TTC549 (cell line): ENCODE data around the gene COLEC11.
"Not testable (repeated sequence)": the region's sequence is repeated elsewhere in the genome, so short reads cannot be mapped to it uniquely, and the experiment has no call there.

Experiments
- FAIRE-seq: peaks from 2 replicates; lab custom pipeline; 2012; peaks lifted over from hg19 to GRCh38; lab: Jason Lieb, UNC

COLEC11 gene

DNA sequence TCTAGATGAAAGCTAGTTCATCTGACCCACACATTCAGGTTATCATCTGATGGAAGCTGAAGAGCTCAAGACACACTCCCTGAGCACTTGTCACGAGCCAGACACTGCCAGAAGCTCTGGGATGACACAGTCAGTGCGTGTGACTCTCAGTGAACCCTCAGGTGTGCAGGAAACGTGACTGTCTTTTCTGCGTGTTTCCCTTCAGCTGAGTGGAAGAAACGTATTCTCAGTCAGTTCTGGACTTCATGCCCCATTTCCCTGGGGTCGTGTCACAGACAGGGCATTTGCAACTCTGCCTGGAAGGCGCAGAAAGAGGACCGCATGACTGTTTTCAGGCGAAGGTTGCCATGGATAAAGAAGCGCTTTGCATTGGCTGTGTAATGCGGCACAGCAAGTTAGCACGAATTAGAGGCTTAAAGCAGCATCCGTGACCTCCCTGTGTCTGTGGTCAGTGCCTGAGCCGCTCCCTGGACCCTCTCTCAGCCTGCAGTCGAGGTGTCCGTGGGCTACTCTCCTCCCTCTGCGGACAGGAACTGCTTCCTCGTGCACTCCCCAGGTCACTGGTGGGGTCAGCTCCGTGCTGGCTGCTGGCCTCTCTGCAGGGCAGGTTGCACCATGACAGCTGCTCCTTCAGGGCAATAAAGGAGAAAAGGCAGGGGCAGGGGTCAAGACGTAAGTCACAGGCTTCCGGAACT is 59.8 kb downstream of the COLEC11 start:
- FAIRE-seq, result no peak

GRCh38 chr2:3655871-3656761 is 61.2 kb downstream of the COLEC11 start:
- no peak for FAIRE-seq

DNA sequence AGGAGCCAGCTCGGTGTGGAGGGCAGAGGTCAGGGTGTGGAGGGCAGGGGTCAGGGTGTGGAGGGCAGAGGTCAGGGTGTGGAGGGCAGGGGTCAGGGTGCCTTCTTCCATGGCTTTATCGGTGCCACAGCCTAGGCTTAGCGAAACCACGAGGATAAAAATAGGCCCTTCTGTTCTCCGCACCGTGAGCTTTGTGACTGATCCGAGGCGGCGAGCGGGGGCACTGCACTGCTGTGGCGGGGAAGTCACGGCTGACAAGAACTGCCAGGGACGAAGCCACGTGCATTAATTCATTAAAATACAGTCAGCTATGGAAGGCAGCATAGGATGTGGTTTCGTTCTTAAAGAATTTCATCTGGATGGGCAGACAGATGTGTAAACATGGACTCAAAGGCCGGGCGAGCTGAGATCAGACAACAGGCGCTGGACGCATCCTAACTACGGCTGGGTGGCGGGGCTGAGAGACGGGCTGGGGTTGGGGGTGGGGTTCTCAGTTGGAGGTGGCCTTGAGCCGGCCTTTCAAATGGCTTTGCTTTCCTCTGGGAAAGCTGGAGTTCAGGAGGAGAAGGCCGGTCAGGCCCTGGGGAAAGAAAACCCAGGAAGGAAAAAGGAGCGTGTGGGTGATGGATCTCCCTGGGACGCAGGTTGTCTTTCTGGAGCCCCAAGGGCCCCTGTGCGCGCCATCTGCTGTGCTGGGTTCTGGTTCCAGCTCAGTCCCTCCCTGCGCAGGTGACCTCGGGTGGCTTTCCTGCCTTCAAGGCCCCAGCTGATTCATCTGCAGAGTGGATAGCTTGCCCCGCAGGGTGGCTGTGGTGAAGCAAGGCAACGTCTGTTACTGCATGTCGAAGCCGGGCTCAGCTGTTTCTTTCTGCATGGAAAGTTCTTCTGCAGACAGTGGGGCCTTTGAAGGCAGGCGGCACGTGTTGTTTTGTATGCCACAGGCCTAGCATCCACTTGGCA is 62.1 kb downstream of the COLEC11 start:
- no peak for FAIRE-seq

GRCh38 chr2:3657881-3658280 is 63.0 kb downstream of the COLEC11 start, which contains the start of gene ALLC:
ALLC (plus strand) TSS chr2:3658200; CDS start chr2:3671158, 12,958 bp downstream.
- no peak for FAIRE-seq

GRCh38 chr2:3659447-3660432 is 64.8 kb downstream of the COLEC11 start:
- no peak for FAIRE-seq

GRCh38 chr2:3660640-3661039 is 65.7 kb downstream of the COLEC11 start:
- FAIRE-seq, result not testable (repeated sequence)

DNA sequence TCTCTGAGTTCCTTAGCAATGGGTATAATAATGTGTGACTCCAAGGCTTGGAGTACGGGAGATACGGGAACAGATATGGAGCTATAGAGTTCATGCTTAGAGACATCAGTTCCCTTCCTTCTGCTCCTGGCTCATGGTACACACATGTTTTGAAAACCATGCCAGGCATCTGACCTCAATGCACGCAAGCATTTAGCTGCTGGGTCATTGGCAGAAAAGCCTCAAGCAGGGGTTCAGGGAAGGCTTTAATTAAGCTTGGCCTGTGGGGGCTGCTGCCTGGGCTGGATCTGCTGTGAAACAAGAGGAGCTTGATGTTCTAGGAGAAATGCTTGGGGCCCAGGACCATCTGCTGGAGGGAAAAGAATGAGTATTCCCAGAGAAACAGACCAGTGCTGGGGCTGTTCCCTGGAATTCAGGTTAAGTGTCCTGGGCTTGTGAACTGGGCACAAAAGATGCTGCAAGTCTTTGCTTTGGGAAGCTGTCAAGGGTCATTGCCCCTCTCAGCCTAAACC is 66.3 kb downstream of the COLEC11 start:
- FAIRE-seq, result no peak

DNA sequence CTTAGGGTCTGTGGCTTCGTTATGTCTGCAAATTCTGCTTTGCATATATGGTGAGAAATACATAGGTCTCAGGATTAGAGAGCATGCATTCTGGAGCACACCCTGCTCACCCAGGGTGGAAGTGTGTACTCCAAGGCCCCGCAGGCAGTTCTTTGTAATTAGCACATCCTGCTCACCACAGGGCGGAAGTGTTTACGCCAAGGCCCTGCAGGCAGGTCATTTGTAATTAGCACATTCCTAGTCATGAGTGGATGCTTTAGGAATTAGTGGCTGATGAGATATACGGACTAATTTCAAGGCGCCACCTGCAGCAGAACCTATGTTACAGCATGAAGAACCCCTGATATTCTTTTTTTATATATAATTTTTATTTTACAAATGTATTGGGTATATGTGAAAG is 67.3 kb downstream of the COLEC11 start:
- no peak for FAIRE-seq

GRCh38 chr2:3664118-3664517 is 69.2 kb downstream of the COLEC11 start:
- FAIRE-seq, result no peak

- FAIRE-seq, result no peak
Observed at GRCh38 chr2:3664925-3665324, 70.0 kb downstream of the COLEC11 start.

DNA sequence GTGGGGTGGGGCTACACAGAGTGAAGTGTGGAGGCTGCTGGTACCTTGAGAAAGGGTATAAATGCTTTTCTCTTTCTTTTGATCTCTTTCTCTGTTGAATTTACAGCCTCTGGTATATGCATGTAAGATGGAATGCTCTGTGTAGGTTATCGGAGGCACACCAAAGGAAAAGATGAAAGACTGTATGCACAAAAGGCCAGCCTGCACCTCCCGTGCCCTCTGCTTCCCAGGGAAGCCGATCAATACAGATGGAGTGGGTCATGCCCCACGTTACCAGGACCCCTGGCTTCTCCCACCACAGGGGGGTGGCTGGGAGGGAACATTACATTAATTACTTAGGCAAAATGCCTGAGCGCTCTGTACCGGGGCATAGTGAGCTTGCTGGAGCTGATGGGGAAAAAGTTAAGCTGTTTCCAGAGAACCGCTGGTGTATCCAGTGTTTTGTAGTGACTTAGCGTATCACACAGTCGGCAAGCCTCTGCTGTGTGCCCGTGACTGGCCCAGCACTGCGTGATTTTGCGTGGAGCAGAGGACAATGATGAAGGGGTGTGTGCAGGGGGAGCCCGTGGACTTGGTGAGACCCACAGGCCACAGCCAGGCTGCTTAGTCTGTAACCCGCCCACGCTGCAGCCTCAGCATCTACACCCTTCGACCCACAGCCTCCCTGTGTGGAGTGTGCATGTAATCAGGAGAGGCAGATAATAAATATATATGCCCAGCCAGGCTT is 71.1 kb downstream of the COLEC11 start:
- no peak for FAIRE-seq

DNA sequence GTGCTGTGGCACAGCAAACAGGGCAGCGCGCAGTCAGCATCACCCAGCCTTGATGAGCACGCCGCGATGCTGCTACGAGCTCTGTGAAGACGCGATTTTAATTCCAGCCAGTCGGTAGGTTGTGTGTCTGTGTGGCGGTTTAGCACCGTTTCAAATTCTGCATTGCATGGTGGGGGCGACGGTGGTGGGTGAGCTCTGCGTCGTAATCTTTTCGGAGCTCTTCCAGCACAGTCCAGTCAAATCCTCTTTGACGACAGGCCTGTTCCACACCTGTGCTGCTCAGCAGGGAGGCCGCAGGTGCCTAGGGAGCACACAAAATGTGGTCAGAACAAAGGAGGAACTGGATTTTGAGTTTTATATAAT is 71.7 kb downstream of the COLEC11 start:
- no peak for FAIRE-seq

GRCh38 chr2:3667151-3667631 is 72.3 kb downstream of the COLEC11 start:
- FAIRE-seq, result no peak

GRCh38 chr2:3669656-3670055 is 74.7 kb downstream of the COLEC11 start:
- no peak for FAIRE-seq

- no peak for FAIRE-seq
Observed at GRCh38 chr2:3670376-3670775, 75.5 kb downstream of the COLEC11 start.

DNA sequence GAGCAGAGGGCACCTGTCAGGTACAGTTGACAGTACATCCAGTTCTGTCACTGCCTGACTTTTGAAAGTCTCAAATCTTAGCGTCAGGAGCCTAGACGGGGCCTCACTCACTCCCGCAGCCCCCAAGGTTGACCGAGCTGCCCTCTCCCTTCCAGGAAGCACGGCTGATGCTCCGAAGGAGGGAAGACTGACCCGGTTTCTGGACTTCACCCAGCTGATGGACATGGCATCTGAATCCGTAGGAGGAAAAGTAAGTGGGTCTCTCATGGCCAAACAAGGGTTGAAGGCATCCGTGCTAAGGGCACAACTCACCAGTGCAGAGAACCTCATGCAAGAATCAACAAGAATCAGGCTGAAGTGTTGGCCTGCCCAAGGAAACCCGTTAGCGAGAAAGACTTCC is 76.0 kb downstream of the COLEC11 start:
- FAIRE-seq, result no peak

DNA sequence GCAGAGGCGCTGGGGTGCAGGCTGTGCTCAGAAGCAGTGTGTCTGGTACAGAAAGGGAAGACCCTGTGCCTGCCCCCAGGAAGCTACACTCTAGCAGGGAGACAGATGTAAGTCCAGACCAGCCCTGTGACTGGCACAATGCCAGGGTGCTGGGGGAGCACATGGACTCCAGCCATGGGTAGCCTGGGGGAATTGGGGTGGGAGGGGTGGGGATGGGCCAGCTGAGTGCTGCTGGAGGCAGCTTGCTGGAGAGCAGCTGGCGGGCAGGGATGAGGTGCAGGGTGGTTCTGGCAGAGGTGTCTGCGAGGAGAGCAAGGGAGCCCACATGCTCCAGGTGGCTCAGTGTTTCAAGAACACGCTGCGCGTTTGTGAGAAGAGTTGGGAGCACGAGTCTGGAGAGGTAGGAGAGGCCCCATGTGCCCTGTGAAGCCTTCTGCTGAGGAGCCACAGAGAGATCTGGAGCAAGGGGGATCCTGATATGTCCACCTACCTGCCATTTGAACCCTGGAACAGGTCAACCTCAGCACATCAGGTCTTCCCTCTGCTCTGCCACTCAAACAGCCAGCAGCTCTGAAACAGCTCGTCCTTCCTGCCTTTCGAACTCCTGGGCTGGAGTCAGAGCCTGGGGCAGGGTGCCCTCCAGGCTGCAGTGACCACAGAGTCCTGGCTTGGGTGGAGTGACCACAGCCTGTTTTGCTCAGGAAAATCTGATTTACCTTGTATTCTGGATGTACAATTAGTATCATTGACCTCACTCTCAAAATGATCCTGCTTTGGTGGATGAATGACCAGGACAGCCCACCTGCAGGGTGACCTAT is 78.2 kb downstream of the COLEC11 start:
- no peak for FAIRE-seq

- FAIRE-seq, result no peak
Observed at GRCh38 chr2:3674066-3674845, 79.3 kb downstream of the COLEC11 start.
